Lower lobe of right lung (tissue), 2 donors: Measurements from ENCODE around the gene ITPKB. TPM values are rescaled to one million over a fixed set of nuclear protein-coding genes. Genes with fewer than 3 reads are reported as not detected.

Experiments used
- ATAC-seq, 2 donors: fragments of 200-7000 bp; cut with Tn5 transposase; one replicate each; pipeline ENCODE4 v1.9.1; 2020 to 2022; ENCODE audit warnings: mild to moderate bottlenecking in 2 of 2, moderate library complexity in 2 of 2
- DNase-seq: peaks from one replicate; pipeline ENCODE4 v3.0.0-alpha.2; 2020
- H3K27ac ChIP-seq: fragments of 200-600 bp; one replicate; pipeline ENCODE4 v1.8.0; 2022
- H3K27me3 ChIP-seq: fragments of 200-600 bp; one replicate; pipeline ENCODE4 v1.8.0; 2022; ENCODE audit warnings: low read depth
- H3K36me3 ChIP-seq: fragments of 200-600 bp; one replicate; pipeline ENCODE4 v1.8.0; 2022; ENCODE audit warnings: mild to moderate bottlenecking
- H3K4me1 ChIP-seq: fragments of 200-600 bp; one replicate; pipeline ENCODE4 v1.8.0; 2022
- H3K4me3 ChIP-seq: fragments of 200-600 bp; one replicate; pipeline ENCODE4 v1.8.0; 2022; ENCODE audit warnings: mild to moderate bottlenecking
- H3K9me3 ChIP-seq: fragments of 200-600 bp; one replicate; pipeline ENCODE4 v1.8.0; 2022
- CTCF ChIP-seq: fragments of 200-600 bp; IDR thresholded peaks from one replicate; pipeline ENCODE4 v1.8.0; 2022; ENCODE audit warnings: antibody characterized with exemption, mild to moderate bottlenecking
- intact Hi-C: fragments of 100-400 bp; cut with DNase I; formaldehyde crosslinking; loops from one replicate; pipeline ENCODE4 v1.11.0; 2022
- total RNA-seq: library from RNA; stranded (reverse); fragmentation: NEBNext Ultra II Directional; extraction: Animal tissue kit (Norgen Biotek cat#: 25700); gene quantifications from one replicate; pipeline ENCODE4 v1.2.1, GENCODE V29; 2021
- donor health status: DM: no; HTN: yes; CAD: no; lungs with severe emphysema.

The ITPKB gene
- total RNA-seq, 1 donor from 2014 or later = 42.3 TPM

GRCh38 chr1:226656601-226657277 lies 82.3 kb downstream of the ITPKB start:
- no peak for TF ChIP-seq CTCF
- intact Hi-C loops = no loop called here
- Histone ChIP-seq H3K4me3 (no peak overlapping the region), H3K27me3 (no peaks in the 10 kb centered on the region), H3K27ac (peak overlapping the region; percentile 59), H3K9me3 (no peaks in the 10 kb centered on the region), H3K36me3 (no peaks in the 10 kb centered on the region), H3K4me1 (peaks cover 88% of the 10 kb centered on the region)
- DNase-seq (no peak), ATAC-seq (peak; percentile 16 to 50)

GRCh38 chr1:226656201-226656600 lies 82.9 kb downstream of the ITPKB start:
- Histone ChIP-seq H3K27me3 (no peaks in the 10 kb centered on the region), H3K9me3 (no peaks in the 10 kb centered on the region), H3K4me1 (peaks cover 84% of the 10 kb centered on the region), H3K27ac (peak overlapping the region; percentile 59), H3K4me3 (no peak overlapping the region), H3K36me3 (no peaks in the 10 kb centered on the region)
- TF ChIP-seq CTCF = no peak
- ATAC-seq = peak; percentile 46 to 68
- no peak for DNase-seq
- intact Hi-C loops = no loop called here

- H3K27me3 ChIP-seq = no peaks in the 10 kb centered on the region
- peak overlapping the region; percentile 59 for H3K27ac ChIP-seq
- peaks cover 84% of the 10 kb centered on the region for H3K4me1 ChIP-seq
- no peak for ATAC-seq
- H3K9me3 ChIP-seq = no peaks in the 10 kb centered on the region
- no peak overlapping the region for H3K4me3 ChIP-seq
- intact Hi-C loops = no loop called here
- TF ChIP-seq CTCF = no peak
- H3K36me3 ChIP-seq = no peaks in the 10 kb centered on the region
- no peak for DNase-seq
Measured at GRCh38 chr1:226655251-226656163, 83.6 kb downstream of the ITPKB start.

GRCh38 chr1:226654668-226655055 lies 84.4 kb downstream of the ITPKB start:
- ATAC-seq (no peak), DNase-seq (peak; percentile 40)
- no peak overlapping the region for H3K4me3 ChIP-seq
- peak overlapping the region; percentile 71 for H3K27ac ChIP-seq
- H3K27me3 ChIP-seq = no peaks in the 10 kb centered on the region
- H3K9me3 ChIP-seq = no peaks in the 10 kb centered on the region
- no peak for TF ChIP-seq CTCF
- intact Hi-C loops = no loop called here
- peaks cover 84% of the 10 kb centered on the region for H3K4me1 ChIP-seq
- no peaks in the 10 kb centered on the region for H3K36me3 ChIP-seq

- intact Hi-C loops = no loop called here
- Histone ChIP-seq H3K4me3 (no peak overlapping the region), H3K27ac (peak overlapping the region; percentile 71), H3K9me3 (no peaks in the 10 kb centered on the region), H3K36me3 (no peaks in the 10 kb centered on the region), H3K4me1 (peaks cover 84% of the 10 kb centered on the region), H3K27me3 (no peaks in the 10 kb centered on the region)
- DNase-seq (peak; percentile 35), ATAC-seq (no peak)
- no peak for TF ChIP-seq CTCF
Measured at GRCh38 chr1:226654046-226654667, 84.9 kb downstream of the ITPKB start.
